ENCODE data around the gene MAN1C1.
A peak's percentile ranks its signal among the peaks of the same experiment; 100 is the strongest.
"Not testable (repeated sequence)": the region's sequence is repeated elsewhere in the genome, so short reads cannot be mapped to it uniquely, and the experiment has no call there.

The MAN1C1 gene

GRCh38 chr1:25583519-25584370 lies 32.8 kb upstream of the MAN1C1 start:
- no peak for DNase-seq (ENCODE audit: low spot score)

- no peak for DNase-seq (ENCODE audit: low spot score)
Observed at GRCh38 chr1:25586181-25586588, 30.4 kb upstream of the MAN1C1 start.

DNA sequence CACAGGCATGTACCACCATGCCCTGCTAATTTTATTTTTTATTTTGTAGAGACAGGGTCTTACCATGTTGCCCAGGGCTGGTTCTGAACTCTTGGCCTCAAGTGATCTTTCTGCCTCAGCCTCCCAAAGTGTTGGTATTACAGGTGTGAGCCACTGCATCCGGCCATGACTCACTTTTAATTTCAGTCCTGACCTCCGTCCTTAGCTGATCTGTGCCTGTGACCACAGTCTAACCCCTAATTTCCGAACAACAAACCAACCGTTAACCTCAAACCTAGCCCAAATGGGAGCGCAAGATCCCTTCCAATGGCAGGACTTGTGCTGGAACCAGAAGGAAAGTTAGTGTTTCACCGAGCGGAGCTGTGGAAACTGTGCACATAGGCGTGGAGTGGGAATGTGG lies 29.3 kb upstream of the MAN1C1 start:
- no peak for DNase-seq (ENCODE audit: low spot score)

DNA sequence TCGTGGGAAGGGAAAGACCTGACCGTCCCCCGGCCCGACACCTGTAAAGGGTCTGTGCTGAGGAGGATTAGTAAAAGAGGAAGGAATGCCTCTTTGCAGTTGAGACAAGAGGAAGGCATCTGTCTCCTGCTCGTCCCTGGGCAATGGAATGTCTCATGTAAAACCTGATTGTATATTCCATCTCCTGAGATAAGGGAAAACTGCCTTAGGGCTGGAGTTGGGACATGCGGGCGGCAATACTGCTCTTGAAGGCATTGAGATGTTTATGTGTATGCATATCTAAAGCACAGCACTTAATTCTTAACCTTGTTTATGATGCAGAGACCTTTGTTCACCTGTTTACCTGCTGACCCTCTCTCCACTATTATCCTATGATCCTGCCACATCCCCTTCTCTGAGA lies 28.4 kb upstream of the MAN1C1 start:
- not testable (repeated sequence) for DNase-seq (ENCODE audit: low spot score)

DNA sequence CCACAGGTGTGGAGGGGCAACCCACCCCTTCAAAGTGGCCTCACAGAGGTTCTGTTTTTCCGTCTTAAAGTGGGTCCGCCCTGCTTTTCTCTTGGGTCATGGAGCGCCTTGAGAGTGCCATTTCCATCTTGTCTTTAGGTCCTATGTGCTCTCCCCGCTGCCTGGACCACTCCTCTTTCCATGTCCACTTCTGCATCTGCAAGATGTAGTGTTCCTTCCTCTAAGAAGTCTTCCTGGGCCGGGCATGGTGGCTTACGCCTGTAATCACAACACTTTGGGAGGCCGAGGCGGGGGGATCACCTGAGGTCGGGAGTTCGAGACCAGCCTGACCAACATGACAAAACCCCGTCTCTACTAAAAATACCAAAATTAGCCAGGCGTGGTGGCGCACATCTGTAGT lies 27.8 kb upstream of the MAN1C1 start:
- not testable (repeated sequence) for DNase-seq (ENCODE audit: low spot score)

- DNase-seq (ENCODE audit: low spot score) = no peak
Observed at GRCh38 chr1:25590096-25590824, 26.3 kb upstream of the MAN1C1 start.

DNA sequence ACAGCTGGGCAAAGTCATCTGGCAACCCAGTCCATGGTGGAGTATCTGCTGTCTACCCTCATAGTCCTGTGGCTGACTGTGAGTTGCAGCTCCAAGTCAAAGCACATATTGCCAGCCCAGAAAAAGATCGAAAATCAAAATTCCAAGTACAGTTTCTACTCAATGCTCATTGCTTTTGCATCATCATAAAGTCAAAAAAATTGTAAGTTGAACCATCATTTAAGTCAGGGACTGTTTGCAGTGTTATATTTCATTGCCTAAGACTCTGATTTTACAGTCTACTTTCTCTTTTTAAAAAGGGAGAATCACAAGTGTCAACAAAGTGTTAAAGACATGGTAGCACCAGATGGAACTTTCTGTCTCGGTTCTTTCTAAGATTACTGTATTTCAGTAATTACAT lies 22.7 kb upstream of the MAN1C1 start:
- no peak for DNase-seq (ENCODE audit: low spot score)

DNA sequence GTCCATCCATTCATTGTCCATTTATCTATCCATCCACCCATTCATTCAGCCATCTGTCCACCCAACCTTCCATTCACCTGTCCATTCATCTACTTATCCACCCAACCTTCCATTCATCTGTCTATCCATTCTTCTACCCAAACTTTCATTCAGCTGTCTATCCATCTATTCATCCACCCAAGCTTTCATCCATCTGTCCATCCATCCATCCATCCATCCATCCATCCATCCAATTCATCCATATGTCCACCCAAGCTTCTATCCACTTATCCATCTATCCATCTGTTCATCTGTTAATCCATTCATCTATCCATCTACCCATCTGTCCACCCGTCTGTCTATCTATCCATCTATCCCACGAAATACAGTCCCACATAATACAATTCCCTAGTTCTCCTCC lies 21.6 kb upstream of the MAN1C1 start:
- DNase-seq (ENCODE audit: low spot score) = no peak

DNA sequence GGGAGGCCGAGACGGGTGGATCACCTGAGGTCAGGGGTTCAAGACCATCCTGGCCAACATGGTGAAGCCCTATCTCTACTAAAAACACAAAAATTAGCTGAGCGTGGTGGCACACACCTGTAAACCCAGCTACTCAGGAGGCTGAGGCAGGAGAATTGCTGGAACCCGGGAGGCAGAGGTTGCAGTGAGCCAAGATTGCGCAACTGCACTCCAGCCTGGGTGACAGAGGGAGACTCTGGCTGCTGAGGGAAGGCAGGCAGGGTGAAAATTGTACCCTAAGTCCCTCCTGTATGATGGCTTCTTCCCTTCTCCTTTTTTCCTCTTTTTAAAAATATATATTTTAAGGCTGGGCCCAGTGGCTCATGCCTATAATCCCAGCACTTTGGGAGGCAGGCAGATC lies 19.9 kb upstream of the MAN1C1 start:
- DNase-seq (ENCODE audit: low spot score) = not testable (repeated sequence)

DNA sequence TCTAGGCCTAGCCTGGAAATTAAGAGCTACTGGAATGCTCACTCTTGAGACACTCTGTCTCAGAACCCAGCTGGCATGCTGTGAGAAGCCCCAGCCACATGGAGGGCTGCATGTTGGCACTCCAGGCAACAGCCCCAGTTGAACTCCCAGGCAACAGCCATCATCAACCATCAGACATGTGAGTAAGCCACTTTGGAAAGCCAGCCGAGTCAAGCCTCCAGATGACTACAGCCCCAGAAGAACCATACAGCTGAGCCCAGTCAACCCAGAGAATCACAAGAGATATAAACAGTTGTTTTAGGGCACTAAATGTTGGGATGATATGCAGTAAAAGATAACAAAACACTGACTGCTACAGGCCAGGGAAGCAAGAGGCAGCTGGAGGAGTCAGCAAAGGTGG lies 17.7 kb upstream of the MAN1C1 start:
- DNase-seq (ENCODE audit: low spot score) = no peak

GRCh38 chr1:25599969-25600610 lies 16.5 kb upstream of the MAN1C1 start:
- DNase-seq (ENCODE audit: low spot score) = no peak

GRCh38 chr1:25600971-25601699 lies 15.5 kb upstream of the MAN1C1 start:
- DNase-seq (ENCODE audit: low spot score) = peak; percentile 42

- DNase-seq (ENCODE audit: low spot score) = not testable (repeated sequence)
Observed at GRCh38 chr1:25603779-25604538, 12.6 kb upstream of the MAN1C1 start.

DNA sequence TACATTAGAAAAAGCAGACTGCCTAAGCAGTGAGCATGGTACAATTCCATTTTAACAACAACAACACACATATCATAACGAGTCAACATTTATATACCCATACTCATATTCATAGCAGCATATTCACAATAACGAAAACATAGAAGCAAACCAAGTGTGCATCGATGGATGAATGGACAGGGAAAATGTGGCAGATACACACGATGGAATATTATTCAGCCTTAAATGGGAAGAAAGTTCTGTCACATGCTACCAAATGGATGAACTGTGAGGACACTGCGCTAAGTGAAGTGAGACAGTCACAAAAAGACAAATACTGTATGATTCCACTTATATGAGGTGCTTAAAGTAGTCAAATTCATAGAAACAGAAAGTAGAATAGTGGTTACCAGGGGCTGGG lies 9.5 kb upstream of the MAN1C1 start:
- DNase-seq (ENCODE audit: low spot score) = no peak

GRCh38 chr1:25608488-25609178 lies 8.0 kb upstream of the MAN1C1 start:
- peak; percentile 77 for DNase-seq (ENCODE audit: low spot score)

DNA sequence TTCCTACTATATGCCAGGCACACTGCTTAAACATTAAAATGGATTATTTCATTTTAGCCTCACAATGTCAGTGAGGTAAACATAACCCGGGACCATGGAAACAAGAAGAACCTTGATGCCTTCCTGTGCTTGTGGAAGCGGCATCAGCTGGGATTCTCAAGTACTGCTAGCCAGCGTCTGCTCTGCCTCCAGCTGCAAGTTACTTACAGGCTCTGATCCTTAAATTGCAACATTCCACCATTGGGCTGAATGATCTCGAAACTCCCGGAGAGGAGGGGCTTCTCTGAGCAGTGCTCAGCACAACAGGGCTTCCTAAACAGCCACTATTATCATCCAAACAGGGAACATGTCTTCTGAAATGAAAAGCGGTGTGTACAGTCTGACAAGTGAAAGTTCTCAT lies 6.7 kb upstream of the MAN1C1 start:
- DNase-seq (ENCODE audit: low spot score) = no peak

DNA sequence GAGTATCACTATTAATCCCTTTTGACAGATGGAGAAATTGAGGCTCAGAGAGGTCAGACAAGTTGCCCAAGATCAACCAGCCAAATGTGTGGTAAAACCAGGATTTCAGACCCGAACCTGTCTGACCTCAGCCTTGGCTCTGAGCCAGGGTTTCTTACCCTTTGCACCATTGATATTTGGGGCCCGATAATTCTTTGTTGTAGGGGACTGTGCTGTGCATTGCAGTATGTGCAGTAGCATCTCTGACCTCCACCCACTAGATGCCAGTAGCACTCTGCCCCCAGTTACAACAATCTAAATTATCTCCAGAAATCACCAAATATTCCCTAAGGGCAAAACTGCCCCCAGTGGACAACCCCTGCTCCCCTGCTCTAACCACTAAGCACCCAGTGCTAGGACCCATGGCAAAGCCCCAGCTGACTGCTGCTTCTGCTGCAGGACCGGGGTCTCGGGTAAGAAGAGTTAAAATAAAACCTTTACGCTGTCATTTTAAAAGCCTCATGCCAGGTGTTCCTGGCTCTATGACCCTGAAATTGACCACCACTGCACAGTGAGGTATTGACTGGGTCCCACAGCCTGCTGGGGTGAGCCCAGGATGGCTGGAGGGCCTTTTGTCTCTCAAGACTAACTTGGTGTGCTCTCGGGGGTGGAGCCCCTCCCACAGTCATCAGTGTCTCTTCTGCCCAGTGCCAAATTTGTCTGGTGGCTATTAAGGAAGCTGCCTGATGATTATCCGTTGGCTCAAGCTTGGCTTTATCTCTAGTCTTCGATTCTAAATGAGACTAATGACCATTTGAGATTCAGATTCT lies 5.6 kb upstream of the MAN1C1 start:
- DNase-seq (ENCODE audit: low spot score) = no peak

DNA sequence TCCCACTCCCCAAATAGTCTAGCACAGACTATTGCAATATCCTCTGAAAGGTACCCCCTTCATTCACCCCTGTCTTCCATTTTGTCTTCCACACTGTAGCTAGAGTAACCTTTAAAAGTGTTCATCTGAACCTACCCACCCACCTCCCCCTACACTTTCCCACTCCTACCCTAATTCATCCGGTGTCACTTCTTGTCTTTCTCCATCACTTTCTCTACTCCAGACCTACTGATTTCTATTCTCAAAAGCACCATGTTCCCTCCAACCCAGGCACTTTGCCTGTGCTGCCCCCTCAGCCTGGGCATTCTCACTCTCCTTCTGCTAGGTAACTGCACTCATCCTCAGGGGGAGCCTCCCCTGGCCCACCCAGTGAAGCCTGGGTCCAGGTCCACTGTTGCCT lies 4.7 kb upstream of the MAN1C1 start:
- DNase-seq (ENCODE audit: low spot score) = no peak

DNA sequence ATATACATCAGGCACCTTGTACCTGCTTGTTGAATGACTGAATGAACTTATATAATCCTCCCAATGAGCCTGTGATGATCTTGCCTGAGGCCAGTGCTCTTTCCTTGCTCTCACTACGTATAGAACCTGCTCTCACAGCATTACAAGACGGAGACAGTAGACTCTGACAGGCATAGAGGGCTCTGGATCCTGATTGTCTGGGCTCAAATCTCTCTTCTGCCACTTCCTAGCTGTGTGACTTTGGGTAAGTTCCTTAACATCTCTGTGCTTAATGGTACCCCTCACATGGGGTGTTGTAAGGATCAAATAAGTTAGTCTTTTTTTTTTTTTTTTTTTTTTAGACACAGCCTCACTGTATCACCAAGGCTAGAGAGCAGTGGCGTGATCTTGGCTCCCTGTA lies 4.2 kb upstream of the MAN1C1 start:
- DNase-seq (ENCODE audit: low spot score) = no peak

GRCh38 chr1:25613091-25613490 lies 3.5 kb upstream of the MAN1C1 start:
- no peak for DNase-seq (ENCODE audit: low spot score)

All from HuH-7.5 (cell line).